Heart right ventricle (tissue), 16 donors: ENCODE data around the gene ZNF91. TPM values are rescaled to one million over a fixed set of nuclear protein-coding genes. Genes with fewer than 3 reads are reported as not detected.
"Not testable (repeated sequence)": the region's sequence is repeated elsewhere in the genome, so short reads cannot be mapped to it uniquely, and the experiment has no call there.

Experiments
- ATAC-seq, 8 donors: fragments of 200-7000 bp; cut with Tn5 transposase; one replicate each; pipeline ENCODE4 v1.9.1; 2020; ENCODE audit warnings: mild to moderate bottlenecking in 8 of 8, moderate library complexity in 8 of 8, moderate number of reproducible peaks in 1 of 8
- DNase-seq, 2 donors: peaks; one replicate each; pipeline ENCODE4 v3.0.0-alpha.2; 2020
- H3K27ac ChIP-seq, 10 donors: fragments of 200-600 bp; sonication (generic) in 2 of 10; one replicate each; pipeline versions ENCODE4 v1.5.0 to v1.8.0; 2020 to 2022; ENCODE audit warnings: mild to moderate bottlenecking in 3 of 10
- H3K27me3 ChIP-seq, 7 donors: fragments of 200-600 bp; one replicate each; pipeline ENCODE4 v1.8.0; 2021 to 2022; ENCODE audit warnings: mild to moderate bottlenecking in 2 of 7
- H3K36me3 ChIP-seq, 9 donors: fragments of 200-600 bp; sonication (generic) in 1 of 9; one replicate each; pipeline versions ENCODE4 v1.5.0 to v1.8.0; 2020 to 2022; ENCODE audit warnings: mild to moderate bottlenecking in 2 of 9
- H3K4me1 ChIP-seq, 9 donors: fragments of 200-600 bp; sonication (generic) in 1 of 9; one replicate each; pipeline versions ENCODE4 v1.5.0 to v1.8.0; 2020 to 2022; ENCODE audit warnings: mild to moderate bottlenecking in 4 of 9
- H3K4me3 ChIP-seq, 10 donors: fragments of 200-600 bp; sonication (generic) in 2 of 10; one replicate each; pipeline versions ENCODE4 v1.5.0 to v1.8.0; 2020 to 2022; ENCODE audit warnings: mild to moderate bottlenecking in 7 of 10, moderate library complexity in 2 of 10
- H3K9me3 ChIP-seq, 11 donors: fragments of 200-600 bp in 10 of 11; sonication (generic) in 2 of 11; one replicate each; pipeline versions ENCODE4 v1.5.0 to v1.8.0; 2013 to 2022; ENCODE audit warnings: mild to moderate bottlenecking in 2 of 11, control low read depth in 1 of 11, moderate library complexity in 1 of 11
- CTCF ChIP-seq, 9 donors: fragments of 200-600 bp; sonication (generic) in 2 of 9; IDR thresholded peaks; one replicate each; pipeline versions ENCODE4 v1.5.0 to v1.8.0; 2021 to 2022; ENCODE audit warnings: antibody characterized with exemption in 9 of 9, mild to moderate bottlenecking in 5 of 9, moderate library complexity in 1 of 9
- WGBS, 2 donors: extraction: QIAGEN DNeasy Blood & Tissue Kit; methylation state at CpG; one replicate each; pipeline ENCODE4 v1.1.7; 2013; ENCODE audit warnings: inconsistent platforms in 1 of 2; 5-methylcytosine and 5-hydroxymethylcytosine counted together
- intact Hi-C, 10 donors: fragments of 100-400 bp; cut with DNase I; formaldehyde crosslinking; loops; one replicate each; pipeline versions ENCODE4 v1.11.1 to v1.14.2; 2022
- polyA plus RNA-seq, 2 donors: library from polyadenylated mRNA; stranded (reverse); fragments of 200-250 nt; gene quantifications; one replicate each; pipeline ENCODE4 v1.2.3, GENCODE V29; 2013
- total RNA-seq, 10 donors: library from RNA; stranded (reverse); fragmentation: NEBNext Ultra II Directional in 3 of 10; extraction: Animal tissue kit (Norgen Biotek cat#: 25700) in 3 of 10; gene quantifications; one replicate each; pipeline versions ENCODE4 v1.2.1 to v1.2.4, GENCODE V29; 2021 to 2023
- donor health status: Arrhythmogenic right ventricular cardiomyopathy.
- donor health status: ischemic (EF 13 %, LVEDD 7.1; RV severe dilation, severe dysfunction).
- donor health status: healthy with polysubstance abuse.
- donor health status: DM: no; HTN: yes; CAD: no.
- donor health status: DM: no; HTN: no; CAD: no.
- donor health status: ischemic (EF 25% LVEDD 6.9; RV normal size, moderate dysfunction).
- donor health status: ischemic (EF 25% LVEDD 5.7; RV mildly dilated, moderate dysfunction).
- donor health status: healthy.
- donor health status: DM: yes; HTN: yes; CAD: no.
- donor health status: Ischemic cardiomyopathy.
- donor health status: ischemic (EF 35%, LVEDD 5.7; RV mildly dilated, moderate dysfunction).
- donor health status: nonischemic (EF 11% LVEDD 7.7; RV severe dilation, severe dysfunction).
- donor health status: DM: yes; HTN: yes; CAD: no.
- donor health status: PGD.
- donor health status: ischemic (EF 29% LVEDD 5.4; RV normal size, mild dysfunction).
- donor health status: nonischemic (EF 23%, LVEDD 6.1; RV moderate dilation, normal function).

ZNF91 gene
- total and polyA plus RNA-seq, 12 donors: 5.1 to 326 (median 129) TPM

GRCh38 chr19:23381114-23381513, 14.2 kb downstream of the ZNF91 start:
- ATAC-seq: no peak
- H3K4me3 ChIP-seq: no peak overlapping the region
- no peak for DNase-seq
- no peak for TF ChIP-seq CTCF (IDR thresholded peaks at IDR 0.05)
- intact Hi-C loops: loop anchor here in 1 of 10 donors (5.0 kb wide), 1 partner anchor 34 kb away; no protein-coding TSS in a partner anchor
- peak overlapping the region in 6 of 10 donors; percentile 0 to 85 (median 76) for H3K27ac ChIP-seq
- peaks cover 0 to 92% (median 23%) of the 10 kb centered on the region in 9 donors for H3K36me3 ChIP-seq
- peaks cover 0 to 98% (median 8%) of the 10 kb centered on the region in 11 donors for H3K9me3 ChIP-seq
- peaks cover 4 to 69% (median 30%) of the 10 kb centered on the region in 9 donors for H3K4me1 ChIP-seq
- no peaks in the 10 kb centered on the region for H3K27me3 ChIP-seq

- Histone ChIP-seq H3K4me1 (peaks cover 4 to 60% (median 30%) of the 10 kb centered on the region in 9 donors), H3K9me3 (peaks cover 0 to 98% (median 8%) of the 10 kb centered on the region in 11 donors), H3K4me3 (peak overlapping the region in 6 of 10 donors; percentile 1 to 28 (median 16)), H3K27ac (peak overlapping the region; percentile 37 to 85 (median 70)), H3K36me3 (peaks cover 0 to 95% (median 22%) of the 10 kb centered on the region in 9 donors)
- ATAC-seq: peak; percentile 17 to 71 (median 42)
- intact Hi-C loops: loop anchor here in 2 of 10 donors (5.0 kb wide), 2 partner anchors 32 to 418 kb away; no protein-coding TSS in a partner anchor
- WGBS, 2 donors: 52 to 65% methylated on average over 4 of the region's 4 CpGs
- DNase-seq, H3K27me3 ChIP-seq: not testable (repeated sequence)
Observed at GRCh38 chr19:23379671-23380070, 15.6 kb downstream of the ZNF91 start.

GRCh38 chr19:23378948-23379347, 16.3 kb downstream of the ZNF91 start:
- 52 to 58% methylated on average over 1 of the region's 1 CpG for WGBS, 2 donors
- DNase-seq: no peak
- H3K36me3 ChIP-seq: peaks cover 0 to 95% (median 17%) of the 10 kb centered on the region in 9 donors
- ATAC-seq: peak; percentile 51 to 87 (median 74)
- H3K4me1 ChIP-seq: peaks cover 4 to 59% (median 30%) of the 10 kb centered on the region in 9 donors
- intact Hi-C loops: loop anchor here in 1 of 10 donors (5.0 kb wide), 1 partner anchor 418 kb away; no protein-coding TSS in a partner anchor
- peaks cover 0 to 98% (median 8%) of the 10 kb centered on the region in 11 donors for H3K9me3 ChIP-seq
- peak overlapping the region; percentile 37 to 85 (median 70) for H3K27ac ChIP-seq
- peak overlapping the region in 5 of 10 donors; percentile 8 to 28 (median 18) for H3K4me3 ChIP-seq
- H3K27me3 ChIP-seq: no peaks in the 10 kb centered on the region
- TF ChIP-seq CTCF (IDR thresholded peaks at IDR 0.05): no peak

GRCh38 chr19:23377276-23377675, 18.0 kb downstream of the ZNF91 start:
- intact Hi-C loops: loop anchor here in 1 of 10 donors (5.0 kb wide), 1 partner anchor 420 kb away; no protein-coding TSS in a partner anchor
- ATAC-seq (peak in 7 of 8 donors; percentile 34 to 77 (median 63)), DNase-seq (no peak)
- Histone ChIP-seq H3K4me1 (peaks cover 4 to 64% (median 30%) of the 10 kb centered on the region in 9 donors), H3K9me3 (peaks cover 0 to 98% (median 0%) of the 10 kb centered on the region in 11 donors), H3K27ac (peak overlapping the region; percentile 0 to 85 (median 64)), H3K4me3 (no peak overlapping the region), H3K36me3 (peaks cover 0 to 95% (median 17%) of the 10 kb centered on the region in 9 donors), H3K27me3 (no peaks in the 10 kb centered on the region)
- no peak for TF ChIP-seq CTCF (IDR thresholded peaks at IDR 0.05)

- H3K27me3 ChIP-seq: no peaks in the 10 kb centered on the region
- WGBS, 2 donors: 63 to 74% methylated on average over 4 of the region's 4 CpGs
- H3K4me1 ChIP-seq: peaks cover 0 to under 1% (median 0%) of the 10 kb centered on the region in 9 donors
- intact Hi-C loops: no loop called here
- TF ChIP-seq CTCF (IDR thresholded peaks at IDR 0.05): no peak
- no peak overlapping the region for H3K27ac ChIP-seq
- no peak overlapping the region for H3K4me3 ChIP-seq
- no peak for ATAC-seq
- DNase-seq: no peak
- peaks cover 3 to 96% (median 61%) of the 10 kb centered on the region in 11 donors for H3K9me3 ChIP-seq
- H3K36me3 ChIP-seq: peaks cover 0 to 94% (median 71%) of the 10 kb centered on the region in 9 donors
Observed at GRCh38 chr19:23366437-23366836, 28.8 kb downstream of the ZNF91 start.

GRCh38 chr19:23366031-23366430, 29.2 kb downstream of the ZNF91 start:
- H3K4me1 ChIP-seq, ATAC-seq, DNase-seq, H3K27ac ChIP-seq, H3K27me3 ChIP-seq, intact Hi-C loops, H3K4me3 ChIP-seq: not testable (repeated sequence)
- Histone ChIP-seq H3K36me3 (peaks cover 0 to 94% (median 71%) of the 10 kb centered on the region in 9 donors), H3K9me3 (peaks cover 4 to 96% (median 66%) of the 10 kb centered on the region in 11 donors)
- 98 to 99% methylated on average over 18 of the region's 18 CpGs for WGBS, 2 donors
